Liver (tissue), 9 donors: ENCODE results near the gene COPS9. TPM values are rescaled to one million over a fixed set of nuclear protein-coding genes. Genes with fewer than 3 reads are reported as not detected.

ENCODE experiments used
- DNase-seq: peaks from one replicate; pipeline ENCODE4 v3.0.0-alpha.2; 2017; ENCODE audit warnings: low spot score
- H3K27ac ChIP-seq, 2 donors: one replicate each; pipeline ENCODE4 v1.7.0; 2013; ENCODE audit warnings: inconsistent platforms in 2 of 2, low read length in 2 of 2, control low read depth in 1 of 2, low read depth in 1 of 2, mild to moderate bottlenecking in 1 of 2
- H3K27me3 ChIP-seq, 4 donors: one replicate each; pipeline versions ENCODE4 v1.6.1 to v1.7.0; 2013; ENCODE audit warnings: low read length in 3 of 4, inconsistent platforms in 1 of 4, mild to moderate bottlenecking in 1 of 4, moderate library complexity in 1 of 4; ENCODE audit not compliant: control insufficient read depth in 4 of 4, insufficient read depth in 4 of 4
- H3K36me3 ChIP-seq, 4 donors: one replicate each; pipeline versions ENCODE4 v1.6.1 to v1.7.0; 2013; ENCODE audit warnings: low read length in 3 of 4, mild to moderate bottlenecking in 3 of 4, low read depth in 1 of 4, moderate library complexity in 1 of 4; ENCODE audit not compliant: control insufficient read depth in 4 of 4, insufficient read depth in 3 of 4
- H3K4me1 ChIP-seq, 4 donors: one replicate each; pipeline versions ENCODE4 v1.6.1 to v1.7.0; 2013; ENCODE audit warnings: low read length in 3 of 4, mild to moderate bottlenecking in 3 of 4, moderate library complexity in 1 of 4; ENCODE audit not compliant: control insufficient read depth in 4 of 4, insufficient read depth in 4 of 4
- H3K4me3 ChIP-seq, 3 donors: one replicate each; pipeline versions ENCODE4 v1.6.1 to v1.7.0; 2013; ENCODE audit warnings: low read length in 3 of 3, control low read depth in 1 of 3, low read depth in 1 of 3, mild to moderate bottlenecking in 1 of 3
- H3K9ac ChIP-seq, 2 donors: one replicate each; pipeline ENCODE4 v1.7.0; 2013; ENCODE audit warnings: low read length in 2 of 2, mild to moderate bottlenecking in 2 of 2, moderate library complexity in 2 of 2, control low read depth in 1 of 2, low read depth in 1 of 2
- H3K9me3 ChIP-seq, 4 donors: one replicate each; pipeline versions ENCODE4 v1.6.1 to v1.7.0; 2013; ENCODE audit warnings: low read length in 3 of 4; ENCODE audit not compliant: control insufficient read depth in 4 of 4
- FOXA1 ChIP-seq: IDR thresholded peaks from 2 replicates; pipeline ENCODE4 v1.6.1; 2016; ENCODE audit warnings: antibody characterized with exemption
- FOXA2 ChIP-seq: IDR thresholded peaks from 2 replicates; pipeline ENCODE4 v1.6.1; 2016; ENCODE audit warnings: antibody characterized with exemption
- HNF4A ChIP-seq, 2 donors: conservative IDR thresholded peaks; 2 replicates each; pipeline ENCODE4 v1.6.1; 2016; ENCODE audit warnings: antibody characterized with exemption in 2 of 2, mild to moderate bottlenecking in 2 of 2
- JUND ChIP-seq, 2 donors: IDR thresholded peaks; 2 replicates each; pipeline ENCODE4 v1.6.1; 2016; ENCODE audit warnings: antibody characterized with exemption in 2 of 2
- NR2F2 ChIP-seq: IDR thresholded peaks from 2 replicates; pipeline ENCODE4 v1.6.1; 2016; ENCODE audit warnings: antibody characterized with exemption
- RAD21 ChIP-seq, 2 donors: IDR thresholded peaks; 2 replicates each; pipeline ENCODE4 v1.6.1; 2016; ENCODE audit warnings: antibody characterized with exemption in 2 of 2, mild to moderate bottlenecking in 2 of 2
- REST ChIP-seq: IDR thresholded peaks from 2 replicates; pipeline ENCODE4 v1.6.1; 2016; ENCODE audit warnings: antibody characterized with exemption, mild to moderate bottlenecking
- RXRA ChIP-seq, 2 donors: IDR thresholded peaks; 2 replicates each; pipeline ENCODE4 v1.6.1; 2017 to 2018; ENCODE audit warnings: antibody characterized with exemption in 2 of 2, mild to moderate bottlenecking in 1 of 2
- TAF1 ChIP-seq: conservative IDR thresholded peaks from 2 replicates; pipeline ENCODE4 v1.6.1; 2016; ENCODE audit warnings: antibody characterized with exemption, mild to moderate bottlenecking
- WGBS: extraction: QIAGEN DNeasy Blood & Tissue Kit; methylation state at CpG from one replicate; pipeline ENCODE4 v1.1.7; 2013; 5-methylcytosine and 5-hydroxymethylcytosine counted together
- polyA plus RNA-seq, 2 donors: library from polyadenylated mRNA; stranded (reverse) in 1 of 2; unstranded in 1 of 2; fragments of 200-250 nt in 1 of 2; fragments of >200 nt in 1 of 2; fragmentation: Nextera tagmentation in 1 of 2; extraction: Ambion mirVana in 1 of 2; gene quantifications; one replicate each; pipeline versions ENCODE4 v1.2.1 to v1.2.3, GENCODE V29; 2013 to 2015
- total RNA-seq, 2 donors: library from RNA; depleted of rRNA; stranded (reverse); fragments of >200 nt; gene quantifications; one replicate each; pipeline ENCODE4 v1.2.3, GENCODE V29; 2014
- donor health status: healthy.
- donor health status: healthy.
- donor health status: healthy.
- donor health status: healthy.
- donor health status: healthy.

The COPS9 gene
- total and polyA plus RNA-seq, 4 donors = 12.9 to 138 (median 79.6) TPM

- Histone ChIP-seq H3K4me3 (no peak overlapping the region), H3K9ac (no peak overlapping the region), H3K4me1 (no peaks in the 10 kb centered on the region), H3K36me3 (no peaks in the 10 kb centered on the region), H3K27ac (no peak overlapping the region), H3K9me3 (no peaks in the 10 kb centered on the region), H3K27me3 (peaks cover 0 to 7% (median 0%) of the 10 kb centered on the region in 4 donors)
- 79% methylated on average over 5 of the region's 5 CpGs for WGBS
- DNase-seq = no peak
- TF ChIP-seq JUND (IDR thresholded peaks at IDR 0.05) = no peak
- TF ChIP-seq FOXA1 = no peak
- no peak for TF ChIP-seq RAD21 (IDR thresholded peaks at IDR 0.05)
- no peak for TF ChIP-seq REST
Measured at GRCh38 chr2:240182001-240182400, 45.9 kb upstream of the COPS9 start.

GRCh38 chr2:240179941-240180666 lies 44.0 kb upstream of the COPS9 start:
- Histone ChIP-seq H3K9me3 (no peaks in the 10 kb centered on the region), H3K9ac (no peak overlapping the region), H3K4me1 (no peaks in the 10 kb centered on the region), H3K27me3 (peaks cover 0 to 7% (median 0%) of the 10 kb centered on the region in 4 donors), H3K36me3 (no peaks in the 10 kb centered on the region), H3K4me3 (no peak overlapping the region), H3K27ac (no peak overlapping the region)
- 76% methylated on average over 8 of the region's 8 CpGs for WGBS
- no peak for DNase-seq
- TF ChIP-seq HNF4A (conservative IDR thresholded peaks at IDR 0.05) = no peak

GRCh38 chr2:240179186-240179815 lies 43.2 kb upstream of the COPS9 start:
- Histone ChIP-seq H3K36me3 (no peaks in the 10 kb centered on the region), H3K4me3 (no peak overlapping the region), H3K9ac (no peak overlapping the region), H3K9me3 (no peaks in the 10 kb centered on the region), H3K27me3 (peaks cover 0 to 10% (median 0%) of the 10 kb centered on the region in 4 donors), H3K4me1 (no peaks in the 10 kb centered on the region), H3K27ac (no peak overlapping the region)
- TF ChIP-seq FOXA2 (no peak), TAF1 (no peak), RAD21 (IDR thresholded peaks at IDR 0.05) (no peak), RXRA (IDR thresholded peaks at IDR 0.05) (no peak), NR2F2 (no peak), REST (no peak), HNF4A (conservative IDR thresholded peaks at IDR 0.05) (no peak), FOXA1 (no peak)
- DNase-seq = no peak
- WGBS = 83% methylated on average over 11 of the region's 11 CpGs
